HEK293 (cell line): Measurements from ENCODE around the gene TRPC4.

Experiments used
- CTCF ChIA-PET: fragments of 350-600 bp; formaldehyde crosslinking; extraction: SDS; loops from one replicate; lab custom pipeline; 2021; ENCODE audit warnings: antibody characterized with exemption; lab: Yijun Ruan, JAX
- POLR2A ChIA-PET: fragments of 300-600 bp; formaldehyde crosslinking; extraction: SDS; loops from one replicate; lab custom pipeline; 2020; ENCODE audit warnings: antibody characterized with exemption, inconsistent platforms; lab: Yijun Ruan, JAX
- H3K27ac ChIP-seq: fragments of 200-500 bp; sonication (Bioruptor generic); 2 replicates; pipeline ENCODE4 v1.5.1; 2014; ENCODE audit warnings: low read depth, low read length, control low read depth, inconsistent platforms; ENCODE audit errors: extremely low read depth
- H3K36me3 ChIP-seq, 2 experiments: fragments of 200-500 bp in 1 of 2; sonication (Bioruptor generic) in 1 of 2; 1 replicate in 1 of 2; 2 replicates in 1 of 2; pipeline ENCODE4 v1.5.1; 2014 to 2017; ENCODE audit warnings: inconsistent platforms in 2 of 2, low read length in 2 of 2; ENCODE audit not compliant: control insufficient read depth in 2 of 2, insufficient read depth in 1 of 2
- H3K4me1 ChIP-seq: fragments of 200-500 bp; sonication (Bioruptor generic); 2 replicates; pipeline ENCODE4 v1.5.1; 2014; ENCODE audit warnings: mild to moderate bottlenecking, low read length, inconsistent platforms; ENCODE audit not compliant: control insufficient read depth, insufficient read depth
- H3K4me3 ChIP-seq: 2 replicates; pipeline ENCODE4 v1.5.1; 2011; ENCODE audit warnings: low read depth, mild to moderate bottlenecking, control low read depth, low read length, moderate library complexity
- H3K9me3 ChIP-seq: fragments of 200-500 bp; sonication (Bioruptor generic); 2 replicates; pipeline ENCODE4 v1.5.1; 2014; ENCODE audit warnings: low read depth, low read length, inconsistent platforms; ENCODE audit not compliant: control insufficient read depth, insufficient read depth
- BCL6B ChIP-seq: fragments of 450-650 bp; formaldehyde crosslinking; IDR thresholded peaks from 2 replicates; pipeline ENCODE4 v1.5.1; 2017; ENCODE audit warnings: missing biosample characterization, missing genetic modification characterization
- EGR2 ChIP-seq: fragments of 450-650 bp; formaldehyde crosslinking; IDR thresholded peaks from 2 replicates; pipeline ENCODE4 v1.5.1; 2016; ENCODE audit warnings: low read depth, missing biosample characterization, missing genetic modification characterization
- GLI4 ChIP-seq: fragments of 450-650 bp; formaldehyde crosslinking; IDR thresholded peaks from 2 replicates; pipeline ENCODE4 v1.5.1; 2016; ENCODE audit warnings: missing biosample characterization, missing genetic modification characterization
- GLIS2 ChIP-seq: fragments of 450-650 bp; formaldehyde crosslinking; IDR thresholded peaks from 2 replicates; pipeline ENCODE4 v1.5.1; 2016; ENCODE audit warnings: missing biosample characterization, missing genetic modification characterization
- IKZF3 ChIP-seq: fragments of 450-650 bp; IDR thresholded peaks from 2 replicates; pipeline ENCODE4 v1.5.0; 2018; ENCODE audit warnings: missing biosample characterization, mild to moderate bottlenecking, missing genetic modification characterization, moderate library complexity
- PRDM1 ChIP-seq: fragments of 450-650 bp; formaldehyde crosslinking; IDR thresholded peaks from 2 replicates; pipeline ENCODE4; 2016; ENCODE audit warnings: missing biosample characterization, missing genetic modification characterization
- REST ChIP-seq: fragments of 450-650 bp; formaldehyde crosslinking; IDR thresholded peaks from 2 replicates; pipeline ENCODE4 v1.5.1; 2016; ENCODE audit warnings: missing biosample characterization, missing genetic modification characterization
- SETDB1 ChIP-seq: IDR thresholded peaks from one replicate; pipeline ENCODE4 v1.6.1; 2017; ENCODE audit warnings: mild to moderate bottlenecking, low read length, moderate library complexity, mixed read lengths; ENCODE audit not compliant: insufficient read length
- SP2 ChIP-seq: fragments of 450-650 bp; formaldehyde crosslinking; IDR thresholded peaks from 2 replicates; pipeline ENCODE4 v1.5.1; 2016; ENCODE audit warnings: missing biosample characterization, missing genetic modification characterization
- SP3 ChIP-seq: fragments of 450-650 bp; formaldehyde crosslinking; IDR thresholded peaks from 2 replicates; pipeline ENCODE4 v1.5.1; 2016; ENCODE audit warnings: missing biosample characterization, missing genetic modification characterization
- ZBTB26 ChIP-seq: fragments of 450-650 bp; formaldehyde crosslinking; optimal IDR thresholded peaks from 2 replicates; pipeline ENCODE3; 2016; ENCODE audit warnings: missing biosample characterization, mild to moderate bottlenecking, missing genetic modification characterization
- ZBTB44 ChIP-seq: fragments of 450-650 bp; IDR thresholded peaks from 2 replicates; pipeline ENCODE4 v1.5.1; 2018; ENCODE audit warnings: missing biosample characterization, mild to moderate bottlenecking, missing genetic modification characterization
- ZBTB7A ChIP-seq: fragments of 450-650 bp; formaldehyde crosslinking; IDR thresholded peaks from 2 replicates; pipeline ENCODE4 v1.5.1; 2016; ENCODE audit warnings: low read depth, missing biosample characterization, missing genetic modification characterization
- ZNF112 ChIP-seq: fragments of 450-650 bp; formaldehyde crosslinking; IDR thresholded peaks from 2 replicates; pipeline ENCODE4 v1.5.0; 2017; ENCODE audit warnings: missing biosample characterization, missing genetic modification characterization
- ZNF221 ChIP-seq: fragments of 450-650 bp; formaldehyde crosslinking; IDR thresholded peaks from 2 replicates; pipeline ENCODE4 v1.5.1; 2017; ENCODE audit warnings: missing biosample characterization, missing genetic modification characterization, borderline replicate concordance
- ZNF335 ChIP-seq: fragments of 450-650 bp; formaldehyde crosslinking; conservative IDR thresholded peaks from 2 replicates; pipeline ENCODE4 v1.5.1; 2016; ENCODE audit warnings: missing biosample characterization, missing genetic modification characterization
- ZNF416 ChIP-seq: fragments of 450-650 bp; formaldehyde crosslinking; IDR thresholded peaks from 2 replicates; pipeline ENCODE4 v1.5.1; 2016; ENCODE audit warnings: missing biosample characterization, missing genetic modification characterization
- ZNF501 ChIP-seq: fragments of 450-650 bp; formaldehyde crosslinking; IDR thresholded peaks from 2 replicates; pipeline ENCODE4 v1.5.1; 2016; ENCODE audit warnings: missing biosample characterization, missing genetic modification characterization
- ZNF548 ChIP-seq: fragments of 450-650 bp; formaldehyde crosslinking; IDR thresholded peaks from 2 replicates; pipeline ENCODE4 v1.5.1; 2016; ENCODE audit warnings: missing biosample characterization, missing genetic modification characterization
- ZNF549 ChIP-seq: fragments of 450-650 bp; IDR thresholded peaks from 2 replicates; pipeline ENCODE4 v1.5.1; 2018; ENCODE audit warnings: missing biosample characterization, missing genetic modification characterization, mild to moderate bottlenecking, inconsistent platforms, moderate library complexity
- ZNF658 ChIP-seq: fragments of 450-650 bp; formaldehyde crosslinking; IDR thresholded peaks from 2 replicates; pipeline ENCODE4; 2016; ENCODE audit warnings: missing biosample characterization, missing genetic modification characterization
- ZNF660 ChIP-seq: fragments of 450-650 bp; IDR thresholded peaks from 2 replicates; pipeline ENCODE4 v1.5.1; 2018; ENCODE audit warnings: missing biosample characterization, mild to moderate bottlenecking, missing genetic modification characterization
- ZNF704 ChIP-seq: fragments of 450-650 bp; formaldehyde crosslinking; IDR thresholded peaks from 2 replicates; pipeline ENCODE4 v1.5.1; 2016; ENCODE audit warnings: missing biosample characterization, missing genetic modification characterization
- ZNF776 ChIP-seq: fragments of 450-650 bp; formaldehyde crosslinking; IDR thresholded peaks from 2 replicates; pipeline ENCODE4 v1.5.0; 2017; ENCODE audit warnings: missing biosample characterization, missing genetic modification characterization, borderline replicate concordance
- ZXDB ChIP-seq: fragments of 450-650 bp; formaldehyde crosslinking; IDR thresholded peaks from 2 replicates; pipeline ENCODE4 v1.5.1; 2016; ENCODE audit warnings: missing biosample characterization, missing genetic modification characterization

The TRPC4 gene

GRCh38 chr13:37736045-37736444, 133.5 kb downstream of the TRPC4 start:
- H3K27ac ChIP-seq = no peak overlapping the region
- no peak overlapping the region for H3K4me3 ChIP-seq
- POLR2A ChIA-PET = no interaction called here
- no peak for TF ChIP-seq ZNF221 (tag by site-specific recombination)
- no peak for TF ChIP-seq ZNF335 (tag by site-specific recombination)
- TF ChIP-seq GLI4 (tag by site-specific recombination) = no peak
- TF ChIP-seq ZBTB26 (tag by site-specific recombination) = no peak
- TF ChIP-seq SP2 (tag by site-specific recombination) = no peak
- TF ChIP-seq ZNF416 (tag by site-specific recombination) = no peak
- no peak for TF ChIP-seq ZNF549 (tag by site-specific recombination)
- no peaks in the 10 kb centered on the region for H3K4me1 ChIP-seq
- CTCF ChIA-PET = no interaction called here
- H3K9me3 ChIP-seq = no peaks in the 10 kb centered on the region
- H3K36me3 ChIP-seq = no peaks in the 10 kb centered on the region

GRCh38 chr13:37735293-37735692, 134.3 kb downstream of the TRPC4 start:
- Histone ChIP-seq H3K36me3 (no peaks in the 10 kb centered on the region), H3K9me3 (no peaks in the 10 kb centered on the region), H3K27ac (no peak overlapping the region), H3K4me3 (no peak overlapping the region), H3K4me1 (no peaks in the 10 kb centered on the region)
- CTCF ChIA-PET = interaction anchor here (0.6 kb wide), 1 partner anchor 48 kb away, joined by 3 read pairs; no protein-coding TSS in a partner anchor
- TF ChIP-seq REST = no peak
- no peak for TF ChIP-seq PRDM1 (tag by site-specific recombination)
- no peak for TF ChIP-seq ZXDB (tag by site-specific recombination)
- no peak for TF ChIP-seq ZNF704 (tag by site-specific recombination)
- no peak for TF ChIP-seq SP3 (tag by site-specific recombination)
- no peak for TF ChIP-seq ZNF112 (tag by site-specific recombination)
- no peak for TF ChIP-seq ZBTB7A (tag by site-specific recombination)
- POLR2A ChIA-PET = no interaction called here

GRCh38 chr13:37729876-37730275, 139.7 kb downstream of the TRPC4 start:
- Histone ChIP-seq H3K9me3 (no peaks in the 10 kb centered on the region), H3K36me3 (no peaks in the 10 kb centered on the region), H3K4me1 (no peaks in the 10 kb centered on the region), H3K4me3 (no peak overlapping the region), H3K27ac (no peak overlapping the region)
- ChIA-PET POLR2A (no interaction called here), CTCF (no interaction called here)
- TF ChIP-seq ZNF776 (tag by site-specific recombination) (no peak), SETDB1 (no peak), ZBTB44 (tag by site-specific recombination) (no peak), ZNF660 (tag by site-specific recombination) (no peak), IKZF3 (tag by site-specific recombination) (no peak), ZNF501 (no peak), ZNF548 (no peak), ZNF658 (tag by site-specific recombination) (no peak), BCL6B (tag by site-specific recombination) (no peak), GLIS2 (tag by site-specific recombination) (no peak), EGR2 (tag by site-specific recombination) (no peak), SP3 (tag by site-specific recombination) (no peak)
